DMS 273 treated with DMSO at 0.1 percent for 48 hours (cell line): ENCODE results near the gene FHIP1A.

ENCODE experiments used
- DNase-seq: peaks from one replicate; lab custom pipeline; 2025; lab: John Stamatoyannopoulos, UW

FHIP1A gene

GRCh38 chr4:151417766-151418376, 8.9 kb downstream of the FHIP1A start:
- DNase-seq, result no peak

- no peak for DNase-seq
These were observed 9.4 kb downstream of the FHIP1A start for GRCh38 chr4:151418385-151418784.

- no peak for DNase-seq
These were observed 9.9 kb downstream of the FHIP1A start for GRCh38 chr4:151418856-151419255.

GRCh38 chr4:151420250-151420807, 11.4 kb downstream of the FHIP1A start:
- DNase-seq, result no peak

GRCh38 chr4:151422854-151423253, 13.9 kb downstream of the FHIP1A start:
- DNase-seq, result no peak

- DNase-seq, result no peak
These were observed 17.5 kb downstream of the FHIP1A start for GRCh38 chr4:151426513-151426912.

GRCh38 chr4:151427266-151427665, 18.3 kb downstream of the FHIP1A start:
- DNase-seq, result no peak

GRCh38 chr4:151428346-151428745, 19.4 kb downstream of the FHIP1A start:
- DNase-seq, result no peak

GRCh38 chr4:151429957-151430570, 21.1 kb downstream of the FHIP1A start:
- DNase-seq, result no peak

GRCh38 chr4:151430740-151431457, 21.9 kb downstream of the FHIP1A start:
- no peak for DNase-seq

- no peak for DNase-seq
These were observed 22.8 kb downstream of the FHIP1A start for GRCh38 chr4:151431728-151432127.

- DNase-seq, result no peak
These were observed 23.7 kb downstream of the FHIP1A start for GRCh38 chr4:151432654-151433053.

GRCh38 chr4:151434183-151434860, 25.3 kb downstream of the FHIP1A start:
- no peak for DNase-seq

GRCh38 chr4:151436093-151436518, 27.1 kb downstream of the FHIP1A start:
- no peak for DNase-seq

GRCh38 chr4:151437505-151437904, 28.5 kb downstream of the FHIP1A start:
- DNase-seq, result no peak

- DNase-seq, result no peak
These were observed 29.2 kb downstream of the FHIP1A start for GRCh38 chr4:151438154-151438553.

GRCh38 chr4:151439320-151439719, 30.3 kb downstream of the FHIP1A start:
- DNase-seq, result no peak

- no peak for DNase-seq
These were observed 33.0 kb downstream of the FHIP1A start for GRCh38 chr4:151442002-151442401.

- DNase-seq, result no peak
These were observed 34.3 kb downstream of the FHIP1A start for GRCh38 chr4:151443247-151443646.

- DNase-seq, result no peak
These were observed 34.8 kb downstream of the FHIP1A start for GRCh38 chr4:151443752-151444151.

- no peak for DNase-seq
These were observed 37.2 kb downstream of the FHIP1A start for GRCh38 chr4:151446208-151446607.

- DNase-seq, result no peak
These were observed 45.5 kb downstream of the FHIP1A start for GRCh38 chr4:151454513-151454912.
